ENCODE measurements around the gene HSPB7. TPM values are rescaled to one million over a fixed set of nuclear protein-coding genes. Genes with fewer than 3 reads are reported as not detected.

HSPB7 gene
- total RNA-seq, 1 experiment from 2014 or later, result not detected

DNA sequence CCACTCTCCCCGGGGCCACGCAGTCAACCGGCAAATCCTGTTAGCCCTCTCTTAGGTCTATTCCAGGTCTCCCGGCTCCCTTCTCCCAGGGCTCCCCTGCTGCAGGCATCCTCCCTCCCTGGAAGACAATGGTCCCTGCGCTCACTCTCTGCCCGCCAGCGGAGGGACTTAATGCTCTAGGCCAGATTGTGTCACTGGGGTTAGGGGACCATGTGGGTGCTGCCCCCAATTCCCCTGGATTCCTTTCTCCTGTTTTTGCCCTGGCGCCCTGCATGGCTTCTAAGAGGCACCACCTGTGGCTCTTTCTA is 47.4 kb upstream of the HSPB7 start:
- Histone ChIP-seq H2BK120ac (ENCODE audit: low read depth, low read length, poor library complexity, severe bottlenecking) (no peak overlapping the region), H2BK12ac (ENCODE audit: insufficient read length, low read depth, low read length) (no peak overlapping the region), H3K9me3 (ENCODE audit: control insufficient read depth, low read depth, low read length) (no peaks in the 10 kb centered on the region), H2BK15ac (ENCODE audit: low read depth, low read length) (no peak overlapping the region), H3K9ac (ENCODE audit: extremely low read depth, insufficient read length, low read length) (no peak overlapping the region), H4K20me1 (ENCODE audit: control insufficient read depth, insufficient read depth, insufficient read length) (no peaks in the 10 kb centered on the region), H2BK20ac (ENCODE audit: low read depth, low read length, poor library complexity, severe bottlenecking) (no peak overlapping the region), H3K27me3 (ENCODE audit: insufficient read depth, low read length) (no peaks in the 10 kb centered on the region), H3K27ac (ENCODE audit: insufficient read length, low read depth, low read length) (no peak overlapping the region), H3K4me2 (ENCODE audit: insufficient read depth, insufficient read length, low read length) (no peak overlapping the region), H4K91ac (ENCODE audit: insufficient read length, low read depth, low read length) (no peak overlapping the region), H4K5ac (ENCODE audit: insufficient read length, low read depth, low read length) (no peak overlapping the region), H3K14ac (ENCODE audit: insufficient read depth, low read length) (no peak overlapping the region; the same call in 1 of the 2 replicates), H3K79me2 (ENCODE audit: insufficient read depth, low read length) (no peaks in the 10 kb centered on the region), H3K4me1 (ENCODE audit: insufficient read depth, low read length) (peaks cover 3% of the 10 kb centered on the region; the same call in 1 of the 2 replicates), H3K79me1 (ENCODE audit: insufficient read depth, low read depth, low read length, poor library complexity, severe bottlenecking) (no peaks in the 10 kb centered on the region), H2BK5ac (ENCODE audit: insufficient read length, low read length) (no peak overlapping the region), H4K8ac (replicated peaks; ENCODE audit: insufficient read length, low read depth, low read length) (no peak overlapping the region), H3K23me2 (ENCODE audit: insufficient read length, low read depth, low read length, poor library complexity, severe bottlenecking) (no peaks in the 10 kb centered on the region), H3T11ph (ENCODE audit: low read length) (no peak overlapping the region), H3K56ac (ENCODE audit: insufficient read length, low read depth, low read length) (no peak overlapping the region), H2AK5ac (ENCODE audit: insufficient read length, low read length) (no peak overlapping the region), H3K23ac (ENCODE audit: insufficient read length, low read depth, low read length) (no peak overlapping the region), H3K18ac (ENCODE audit: insufficient read length, low read depth, low read length) (no peak overlapping the region), H2AFZ (ENCODE audit: low read length) (no peak overlapping the region), H3K4ac (ENCODE audit: low read depth, low read length) (no peak overlapping the region)
- H3K4me3 Mint-ChIP-seq, result no peak overlapping the region
- WGBS (ENCODE audit: extremely low coverage, insufficient read length, low lambda C conversion rate), result no CpG with 5 or more reads among the region's 8 CpGs
- no peaks in the 10 kb centered on the region for H3K36me3 Mint-ChIP-seq (ENCODE audit: insufficient read depth in 1 of 3, low read depth in 3 of 3)
- peaks cover 33 to 44% of the 10 kb centered on the region in 2 experiments for H3K4me1 Mint-ChIP-seq
- TF ChIP-seq, protein P1, sequence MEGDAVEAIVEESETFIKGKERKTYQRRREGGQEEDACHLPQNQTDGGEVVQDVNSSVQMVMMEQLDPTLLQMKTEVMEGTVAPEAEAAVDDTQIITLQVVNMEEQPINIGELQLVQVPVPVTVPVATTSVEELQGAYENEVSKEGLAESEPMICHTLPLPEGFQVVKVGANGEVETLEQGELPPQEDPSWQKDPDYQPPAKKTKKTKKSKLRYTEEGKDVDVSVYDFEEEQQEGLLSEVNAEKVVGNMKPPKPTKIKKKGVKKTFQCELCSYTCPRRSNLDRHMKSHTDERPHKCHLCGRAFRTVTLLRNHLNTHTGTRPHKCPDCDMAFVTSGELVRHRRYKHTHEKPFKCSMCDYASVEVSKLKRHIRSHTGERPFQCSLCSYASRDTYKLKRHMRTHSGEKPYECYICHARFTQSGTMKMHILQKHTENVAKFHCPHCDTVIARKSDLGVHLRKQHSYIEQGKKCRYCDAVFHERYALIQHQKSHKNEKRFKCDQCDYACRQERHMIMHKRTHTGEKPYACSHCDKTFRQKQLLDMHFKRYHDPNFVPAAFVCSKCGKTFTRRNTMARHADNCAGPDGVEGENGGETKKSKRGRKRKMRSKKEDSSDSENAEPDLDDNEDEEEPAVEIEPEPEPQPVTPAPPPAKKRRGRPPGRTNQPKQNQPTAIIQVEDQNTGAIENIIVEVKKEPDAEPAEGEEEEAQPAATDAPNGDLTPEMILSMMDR (conservative IDR thresholded peaks at IDR 0.05), result no peak
- no peak overlapping the region for H3K27ac Mint-ChIP-seq
- H3K9me3 Mint-ChIP-seq, result no peaks in the 10 kb centered on the region
- H3K27me3 Mint-ChIP-seq (ENCODE audit: low read depth), result peaks cover 30% of the 10 kb centered on the region
- DNase-seq, result no peak
